CD8-positive, alpha-beta memory T cell (primary cell): ENCODE measurements around the gene CFAP68. TPM values are rescaled to one million over a fixed set of nuclear protein-coding genes. Genes with fewer than 3 reads are reported as not detected.
A peak's percentile ranks its signal among the peaks of the same experiment; 100 is the strongest.

Source experiments
- CTCF ChIA-PET: fragments of 350-600 bp; sonication (Branson Sonifier 250); formaldehyde crosslinking; loops from one replicate; lab custom pipeline; 2021; ENCODE audit warnings: antibody characterized with exemption; lab: Charles Lee
- POLR2A ChIA-PET: fragments of 350-600 bp; sonication (Branson Sonifier 250); formaldehyde crosslinking; loops from one replicate; lab custom pipeline; 2021; ENCODE audit warnings: antibody characterized with exemption; lab: Charles Lee
- DNase-seq, 5 donors: peaks; one replicate each; pipeline versions ENCODE4 v3.0.0 to v3.0.0-alpha.2; 2020 to 2022; ENCODE audit warnings: mixed read lengths in 1 of 5
- H3K27ac ChIP-seq: one replicate; pipeline ENCODE4 v1.7.0; 2013; ENCODE audit warnings: low read depth, mild to moderate bottlenecking, low read length, moderate library complexity
- H3K27me3 ChIP-seq: 2 replicates; pipeline ENCODE4 v1.7.0; 2013; ENCODE audit warnings: low read length, mild to moderate bottlenecking; ENCODE audit not compliant: insufficient read depth, poor library complexity, severe bottlenecking
- H3K36me3 ChIP-seq: 2 replicates; pipeline ENCODE4 v1.7.0; 2013; ENCODE audit warnings: mild to moderate bottlenecking, low read length, moderate library complexity; ENCODE audit not compliant: insufficient read depth
- H3K4me1 ChIP-seq: 2 replicates; pipeline ENCODE4 v1.7.0; 2013; ENCODE audit warnings: mild to moderate bottlenecking, low read length, moderate library complexity; ENCODE audit not compliant: insufficient read depth
- H3K4me3 ChIP-seq: 2 replicates; pipeline ENCODE4 v1.7.0; 2013; ENCODE audit warnings: mild to moderate bottlenecking, low read length
- H3K9me3 ChIP-seq: 2 replicates; pipeline ENCODE4 v1.7.0; 2013; ENCODE audit warnings: mild to moderate bottlenecking, low read length
- H3K27ac Mint-ChIP-seq, 8 donors: one replicate each; pipeline ENCODE4 v1.8.0; 2020 to 2021; ENCODE audit warnings: mixed read lengths in 8 of 8, mild to moderate bottlenecking in 6 of 8, inconsistent platforms in 3 of 8, moderate library complexity in 3 of 8
- H3K27me3 Mint-ChIP-seq, 2 donors: one replicate each; pipeline ENCODE4 v1.8.0; 2020 to 2021; ENCODE audit warnings: mixed read lengths in 2 of 2, mild to moderate bottlenecking in 1 of 2, moderate library complexity in 1 of 2
- H3K36me3 Mint-ChIP-seq, 3 donors: one replicate each; pipeline ENCODE4 v1.8.0; 2020 to 2021; ENCODE audit warnings: mixed read lengths in 3 of 3, inconsistent platforms in 1 of 3, mild to moderate bottlenecking in 1 of 3
- H3K4me1 Mint-ChIP-seq, 3 donors: one replicate each; pipeline ENCODE4 v1.8.0; 2020 to 2021; ENCODE audit warnings: mixed read lengths in 3 of 3, inconsistent platforms in 1 of 3, mild to moderate bottlenecking in 1 of 3
- H3K4me3 Mint-ChIP-seq, 7 donors: one replicate each; pipeline ENCODE4 v1.8.0; 2020 to 2021; ENCODE audit warnings: mixed read lengths in 7 of 7, mild to moderate bottlenecking in 6 of 7, moderate library complexity in 4 of 7, inconsistent platforms in 2 of 7
- H3K9me3 Mint-ChIP-seq, 5 donors: one replicate each; pipeline ENCODE4 v1.8.0; 2020 to 2022; ENCODE audit warnings: mixed read lengths in 5 of 5, mild to moderate bottlenecking in 3 of 5, moderate library complexity in 2 of 5, inconsistent platforms in 1 of 5
- polyA plus RNA-seq: library from polyadenylated mRNA; unstranded; fragments of 300-500 nt; fragmentation: Illumina TruSeq; gene quantifications from one replicate; pipeline ENCODE4 v1.2.3, GENCODE V29; 2021
- total RNA-seq, 2 experiments: library from RNA; stranded (reverse); gene quantifications; one replicate each; pipeline ENCODE4 v1.2.3, GENCODE V29; 2021

The CFAP68 gene
- total and polyA plus RNA-seq, 3 experiments from 2014 or later: 24.7 to 44.3 (median 36.7) TPM

DNA sequence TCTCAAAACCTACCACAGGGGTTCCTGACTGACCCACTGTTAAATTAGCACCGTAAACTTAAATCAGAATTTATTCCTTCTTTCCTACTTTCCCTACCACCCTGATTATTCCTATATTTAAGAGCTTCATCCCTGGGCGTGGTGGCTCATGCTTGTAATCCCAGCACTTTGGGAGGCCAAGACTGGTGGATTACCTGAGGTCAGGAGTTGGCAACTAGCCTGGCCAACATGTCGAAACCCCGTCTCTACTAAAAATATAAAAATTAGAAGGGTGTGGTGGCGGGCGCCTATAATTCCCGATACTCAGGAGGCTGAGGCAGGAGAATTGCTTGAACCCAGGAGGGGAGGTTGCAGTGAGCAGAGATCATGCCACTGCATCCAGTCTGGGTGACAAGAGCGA, 28.3 kb upstream of the CFAP68 start:
- H3K27ac ChIP-seq: no peak overlapping the region
- no peak overlapping the region for H3K4me3 Mint-ChIP-seq
- H3K9me3 ChIP-seq: no peaks in the 10 kb centered on the region
- no peaks in the 10 kb centered on the region for H3K9me3 Mint-ChIP-seq
- H3K27me3 ChIP-seq: no peaks in the 10 kb centered on the region
- ChIA-PET CTCF (no interaction called here), POLR2A (no interaction called here)
- no peaks in the 10 kb centered on the region for H3K4me1 ChIP-seq
- peaks cover 21% of the 10 kb centered on the region for H3K36me3 ChIP-seq
- H3K27ac Mint-ChIP-seq: peak overlapping the region in 2 of 8 donors; percentile 33 to 61
- H3K27me3 Mint-ChIP-seq: no peaks in the 10 kb centered on the region
- H3K4me3 ChIP-seq: no peak overlapping the region
- no peaks in the 10 kb centered on the region for H3K4me1 Mint-ChIP-seq
- peaks cover 4 to 84% (median 30%) of the 10 kb centered on the region in 3 donors for H3K36me3 Mint-ChIP-seq
- no peak for DNase-seq

DNA sequence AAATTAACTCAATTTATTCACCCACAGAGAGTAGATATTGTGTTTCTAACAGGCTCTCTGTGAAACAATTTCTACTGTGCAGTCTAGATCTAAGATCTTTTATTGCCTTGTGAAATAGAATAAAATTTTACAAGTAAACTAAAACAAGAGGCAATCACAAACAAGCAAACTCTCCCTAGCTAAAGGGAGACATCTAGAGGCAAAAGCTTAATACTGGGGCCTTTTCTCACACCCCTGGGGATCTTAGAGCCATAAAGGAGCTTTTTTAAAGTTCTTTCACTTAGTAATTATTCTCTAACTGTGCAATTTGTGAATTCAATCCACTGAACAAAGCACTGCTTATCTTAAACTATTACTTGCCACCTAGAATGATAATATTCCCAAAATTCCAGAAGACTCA, 27.7 kb upstream of the CFAP68 start:
- no peaks in the 10 kb centered on the region for H3K9me3 Mint-ChIP-seq
- POLR2A ChIA-PET: interaction anchor here (0.6 kb wide), 1 partner anchor 11 kb away, joined by 6 read pairs; no protein-coding TSS in a partner anchor
- peaks cover 4 to 80% (median 30%) of the 10 kb centered on the region in 3 donors for H3K36me3 Mint-ChIP-seq

DNA sequence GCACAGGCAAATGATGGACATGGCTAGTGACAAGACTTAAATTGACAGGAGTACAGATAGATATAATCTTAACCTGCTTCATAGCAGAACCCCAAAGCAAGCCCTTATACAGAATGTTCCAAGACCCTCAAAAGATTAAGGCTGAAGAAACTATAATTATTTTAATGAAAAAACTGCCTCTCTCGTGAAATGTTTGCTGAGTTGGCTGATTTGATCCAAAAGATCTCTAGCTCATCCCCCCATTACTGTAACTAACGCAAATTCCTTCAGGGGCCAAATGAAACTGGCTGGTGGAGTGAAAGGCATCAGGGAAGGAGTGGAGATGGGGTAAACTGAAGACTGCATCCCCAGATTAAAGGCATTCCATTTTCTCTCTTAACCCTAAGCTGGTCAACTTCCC, 27.2 kb upstream of the CFAP68 start:
- no peak overlapping the region for H3K4me3 Mint-ChIP-seq
- CTCF ChIA-PET: no interaction called here
- H3K9me3 Mint-ChIP-seq: no peaks in the 10 kb centered on the region
- Histone ChIP-seq H3K4me3 (no peak overlapping the region), H3K9me3 (no peaks in the 10 kb centered on the region), H3K27ac (no peak overlapping the region), H3K36me3 (peaks cover 21% of the 10 kb centered on the region), H3K4me1 (no peaks in the 10 kb centered on the region), H3K27me3 (no peaks in the 10 kb centered on the region)
- no peaks in the 10 kb centered on the region for H3K27me3 Mint-ChIP-seq
- peaks cover 4 to 77% (median 30%) of the 10 kb centered on the region in 3 donors for H3K36me3 Mint-ChIP-seq
- POLR2A ChIA-PET: interaction anchor here (0.6 kb wide), 1 partner anchor 10 kb away, joined by 6 read pairs; no protein-coding TSS in a partner anchor
- no peaks in the 10 kb centered on the region for H3K4me1 Mint-ChIP-seq
- no peak overlapping the region for H3K27ac Mint-ChIP-seq
- no peak for DNase-seq

More for the DNA sequence above, 27.7 kb upstream of the CFAP68 start:
- Mint-ChIP-seq H3K27ac (peak overlapping the region in 1 of 8 donors; percentile 8), H3K4me1 (no peaks in the 10 kb centered on the region), H3K4me3 (no peak overlapping the region), H3K27me3 (no peaks in the 10 kb centered on the region)
- no peaks in the 10 kb centered on the region for H3K27me3 ChIP-seq
- H3K9me3 ChIP-seq: no peaks in the 10 kb centered on the region
- no peaks in the 10 kb centered on the region for H3K4me1 ChIP-seq
- peaks cover 21% of the 10 kb centered on the region for H3K36me3 ChIP-seq
- CTCF ChIA-PET: no interaction called here
- H3K4me3 ChIP-seq: no peak overlapping the region
- DNase-seq: no peak
- H3K27ac ChIP-seq: no peak overlapping the region

DNA sequence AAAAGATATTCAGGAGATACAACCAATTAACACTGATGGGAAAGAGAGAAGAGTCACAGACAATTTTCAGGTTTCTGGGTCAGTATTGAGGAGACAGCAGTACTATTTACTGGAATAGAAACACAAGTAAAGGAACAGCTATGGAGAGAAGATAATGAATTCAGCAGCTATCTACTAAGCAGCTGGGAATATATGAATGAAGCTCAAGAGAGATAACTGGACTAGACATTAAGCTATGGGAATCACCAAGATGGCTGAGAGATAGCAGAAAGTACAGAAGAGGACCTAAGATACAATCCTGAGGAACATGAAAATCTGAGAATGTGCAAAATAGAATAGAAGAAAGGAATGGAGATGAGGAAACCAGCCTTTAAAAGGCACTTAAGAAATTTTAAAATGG, 23.8 kb upstream of the CFAP68 start:
- Mint-ChIP-seq H3K27ac (no peak overlapping the region), H3K4me3 (no peak overlapping the region), H3K36me3 (peaks cover 9 to 81% (median 31%) of the 10 kb centered on the region in 3 donors), H3K27me3 (no peaks in the 10 kb centered on the region), H3K4me1 (no peaks in the 10 kb centered on the region), H3K9me3 (no peaks in the 10 kb centered on the region)
- no peaks in the 10 kb centered on the region for H3K9me3 ChIP-seq
- DNase-seq: no peak
- no peaks in the 10 kb centered on the region for H3K27me3 ChIP-seq
- no peak overlapping the region for H3K4me3 ChIP-seq
- ChIA-PET CTCF (no interaction called here), POLR2A (no interaction called here)
- H3K36me3 ChIP-seq: peaks cover 23% of the 10 kb centered on the region
- no peaks in the 10 kb centered on the region for H3K4me1 ChIP-seq
- no peak overlapping the region for H3K27ac ChIP-seq

DNA sequence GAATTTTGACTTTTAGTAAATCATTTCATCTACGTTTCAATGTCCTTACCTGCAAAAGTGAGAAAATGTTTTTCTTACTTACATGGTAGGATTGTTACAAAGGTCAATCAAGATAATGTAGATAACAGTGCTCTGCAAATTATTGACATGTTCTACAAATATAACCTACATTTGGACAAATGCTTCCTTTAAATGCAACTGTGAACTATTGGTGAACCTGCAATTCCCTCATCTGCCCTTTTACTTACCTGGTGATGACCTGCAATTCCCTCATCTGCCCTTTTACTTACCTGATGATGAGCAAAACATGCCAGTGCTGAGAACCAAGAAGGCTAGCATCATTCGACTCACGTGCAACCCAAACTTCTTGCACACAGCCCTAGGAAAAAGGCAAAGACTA, 19.1 kb upstream of the CFAP68 start:
- H3K27me3 ChIP-seq: no peaks in the 10 kb centered on the region
- H3K9me3 ChIP-seq: no peaks in the 10 kb centered on the region
- peaks cover 17% of the 10 kb centered on the region for H3K36me3 ChIP-seq
- ChIA-PET CTCF (interaction anchor here (1.1 to 1.5 kb wide), 2 partner anchors 19 to 97 kb away, joined by 4 read pairs; no protein-coding TSS in a partner anchor), POLR2A (no interaction called here)
- DNase-seq: no peak
- no peak overlapping the region for H3K27ac Mint-ChIP-seq
- H3K9me3 Mint-ChIP-seq: no peaks in the 10 kb centered on the region
- no peaks in the 10 kb centered on the region for H3K4me1 Mint-ChIP-seq
- peaks cover 5 to 77% (median 24%) of the 10 kb centered on the region in 3 donors for H3K36me3 Mint-ChIP-seq
- H3K27me3 Mint-ChIP-seq: no peaks in the 10 kb centered on the region
- no peak overlapping the region for H3K4me3 ChIP-seq
- H3K4me3 Mint-ChIP-seq: no peak overlapping the region
- no peak overlapping the region for H3K27ac ChIP-seq
- H3K4me1 ChIP-seq: no peaks in the 10 kb centered on the region

DNA sequence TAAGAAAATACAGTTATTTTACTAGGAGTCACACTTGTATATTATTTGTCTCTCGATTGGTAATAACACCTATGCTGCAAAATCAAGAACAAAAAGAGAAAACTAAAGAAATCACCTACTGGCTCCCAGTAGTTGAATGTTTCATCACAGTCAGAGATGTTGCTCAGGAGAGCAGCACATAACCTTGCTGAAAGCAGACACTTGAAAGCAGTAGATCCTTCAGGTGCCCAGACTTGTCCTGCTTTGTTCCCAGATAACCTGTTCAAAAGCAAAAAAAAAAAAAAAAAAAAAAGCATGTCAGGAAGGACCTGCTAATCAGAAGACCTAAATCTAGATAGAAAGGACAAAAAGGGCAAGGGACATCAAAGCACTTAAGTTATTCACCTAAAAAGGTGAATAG, 9.2 kb upstream of the CFAP68 start:
- POLR2A ChIA-PET: interaction anchor here (0.9 kb wide), 1 partner anchor 216 kb away, joined by 3 read pairs; the partner anchor contains the start of genes SDHD and TIMM8B
- no peaks in the 10 kb centered on the region for H3K9me3 ChIP-seq
- H3K4me3 ChIP-seq: no peak overlapping the region
- no peak overlapping the region for H3K27ac ChIP-seq
- CTCF ChIA-PET: interaction anchor here (1.0 to 3.3 kb wide), 5 partner anchors 10 to 261 kb away, joined by 3 to 11 read pairs (median 5); partner anchors contain the start of gene CFAP68
- H3K9me3 Mint-ChIP-seq: no peaks in the 10 kb centered on the region
- peak overlapping the region in 3 of 8 donors; percentile 24 to 94 (median 35) for H3K27ac Mint-ChIP-seq
- peaks cover 4 to 50% (median 12%) of the 10 kb centered on the region in 3 donors for H3K36me3 Mint-ChIP-seq
- H3K4me3 Mint-ChIP-seq: peak overlapping the region in 5 of 7 donors; percentile 6 to 94 (median 23)
- no peak for DNase-seq
- peaks cover 21% of the 10 kb centered on the region for H3K4me1 ChIP-seq
- peaks cover 18% of the 10 kb centered on the region for H3K36me3 ChIP-seq
- no peaks in the 10 kb centered on the region for H3K27me3 ChIP-seq
- peaks cover 22 to 47% (median 43%) of the 10 kb centered on the region in 3 donors for H3K4me1 Mint-ChIP-seq
- H3K27me3 Mint-ChIP-seq: peaks cover 0 to 2% of the 10 kb centered on the region in 2 donors

DNA sequence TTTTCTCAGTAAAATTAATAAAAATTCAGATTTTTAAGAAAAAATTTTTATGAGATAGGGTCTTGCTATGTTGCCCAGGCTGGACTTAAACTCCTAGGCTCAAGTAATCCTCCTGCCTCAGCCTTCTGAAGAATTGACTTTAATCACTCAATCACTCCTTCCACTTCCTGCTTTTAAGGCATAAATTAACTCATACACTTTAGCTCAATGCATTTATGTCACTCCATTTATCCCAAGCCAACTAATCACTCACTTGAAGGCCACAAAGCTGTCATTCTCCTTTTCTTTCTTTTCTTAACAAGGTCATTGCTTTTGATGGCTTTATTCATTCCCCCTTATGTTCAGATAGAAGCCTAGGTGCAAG, 8.8 kb upstream of the CFAP68 start:
- Histone ChIP-seq H3K4me3 (peak overlapping the region; percentile 81), H3K9me3 (no peaks in the 10 kb centered on the region), H3K4me1 (peaks cover 21% of the 10 kb centered on the region), H3K27me3 (no peaks in the 10 kb centered on the region), H3K36me3 (peaks cover 15% of the 10 kb centered on the region), H3K27ac (peak overlapping the region; percentile 88)
- H3K9me3 Mint-ChIP-seq: no peaks in the 10 kb centered on the region
- POLR2A ChIA-PET: interaction anchor here (0.9 to 2.1 kb wide), 3 partner anchors 10 to 216 kb away, joined by 3 to 17 read pairs (median 7); partner anchors contain the start of genes CFAP68, SDHD and TIMM8B
- peaks cover 0 to 2% of the 10 kb centered on the region in 2 donors for H3K27me3 Mint-ChIP-seq
- H3K4me3 Mint-ChIP-seq: peak overlapping the region; percentile 93 to 96 (median 94)
- H3K27ac Mint-ChIP-seq: peak overlapping the region; percentile 25 to 98 (median 97)
- H3K36me3 Mint-ChIP-seq: peaks cover 4 to 50% (median 12%) of the 10 kb centered on the region in 3 donors
- no peak for DNase-seq
- H3K4me1 Mint-ChIP-seq: peaks cover 22 to 47% (median 43%) of the 10 kb centered on the region in 3 donors
- CTCF ChIA-PET: interaction anchor here (1.0 to 3.3 kb wide), 6 partner anchors 9 to 261 kb away, joined by 3 to 11 read pairs (median 4); partner anchors contain the start of gene CFAP68
